SK-N-SH (cell line): ENCODE measurements around the gene S100A6. TPM values are rescaled to one million over a fixed set of nuclear protein-coding genes. Genes with fewer than 3 reads are reported as not detected.
A peak's percentile ranks its signal among the peaks of the same experiment; 100 is the strongest.

Experiments used
- CTCF ChIA-PET: fragments of 300-600, 350-600 bp; formaldehyde crosslinking; extraction: SDS; loops from one replicate; lab custom pipeline; 2021; lab: Yijun Ruan, JAX
- POLR2A ChIA-PET: fragments of 350-600 bp; sonication (Branson Sonifier 250); formaldehyde crosslinking; extraction: SDS; loops from one replicate; lab custom pipeline; 2020; ENCODE audit warnings: antibody characterized with exemption, inconsistent platforms; lab: Yijun Ruan, JAX
- DNase-seq: peaks from one replicate; pipeline ENCODE4 v3.0.0; 2012
- H2AFZ ChIP-seq: fragments of 200-600 bp; sonication (generic); 2 replicates; pipeline ENCODE4 v1.8.1; 2016; ENCODE audit warnings: antibody characterized with exemption, mild to moderate bottlenecking, low read depth
- H3F3A ChIP-seq: fragments of 200-600 bp; sonication (generic); replicated peaks from 2 replicates; pipeline ENCODE3; 2016; ENCODE audit warnings: antibody characterized with exemption, mild to moderate bottlenecking; ENCODE audit not compliant: insufficient read depth
- H3K27ac ChIP-seq, 2 experiments: fragments of 200-500 bp in 1 of 2; fragments of 200-600 bp in 1 of 2; sonication (Bioruptor generic) in 1 of 2; sonication (generic), shearing (Covaris generic) in 1 of 2; 2 replicates each; pipeline versions ENCODE4 v1.5.1 to v1.6.1; 2014 to 2016; ENCODE audit warnings: low read depth in 2 of 2, inconsistent platforms in 1 of 2, low read length in 1 of 2, mild to moderate bottlenecking in 1 of 2, mixed read lengths in 1 of 2
- H3K27me3 ChIP-seq: fragments of 200-600 bp; sonication (generic), shearing (Covaris generic); 2 replicates; pipeline ENCODE4 v1.6.1; 2016; ENCODE audit warnings: mixed run types; ENCODE audit not compliant: insufficient read depth
- H3K36me3 ChIP-seq, 2 experiments: fragments of 200-500 bp in 1 of 2; fragments of 200-600 bp in 1 of 2; sonication (Bioruptor generic) in 1 of 2; sonication (generic) in 1 of 2; replicated peaks in 1 of 2; 2 replicates each; pipeline versions ENCODE3 to v1.5.1; 2014 to 2016; ENCODE audit warnings: low read length in 1 of 2, mild to moderate bottlenecking in 1 of 2; ENCODE audit not compliant: insufficient read depth in 2 of 2, control insufficient read depth in 1 of 2
- H3K4me1 ChIP-seq, 2 experiments: fragments of 200-500 bp in 1 of 2; fragments of 200-600 bp in 1 of 2; sonication (Bioruptor generic) in 1 of 2; sonication (generic), shearing (Covaris generic) in 1 of 2; 2 replicates each; pipeline versions ENCODE4 v1.5.1 to v1.6.1; 2014 to 2016; ENCODE audit warnings: low read depth in 1 of 2, low read length in 1 of 2, mixed run types in 1 of 2; ENCODE audit not compliant: insufficient read depth in 2 of 2, control insufficient read depth in 1 of 2
- H3K4me2 ChIP-seq: fragments of 200-600 bp; sonication (generic), shearing (Covaris generic); 2 replicates; pipeline ENCODE4 v1.6.1; 2017; ENCODE audit warnings: mixed run types
- H3K4me3 ChIP-seq, 2 experiments: fragments of 200-500 bp in 1 of 2; fragments of 200-600 bp in 1 of 2; sonication (Bioruptor generic) in 1 of 2; sonication (generic), shearing (Covaris generic) in 1 of 2; 2 replicates each; pipeline versions ENCODE4 v1.5.1 to v1.8.1; 2014 to 2016; ENCODE audit warnings: low read depth in 2 of 2, inconsistent platforms in 1 of 2, low read length in 1 of 2, mild to moderate bottlenecking in 1 of 2, mixed read lengths in 1 of 2, moderate library complexity in 1 of 2
- H3K79me2 ChIP-seq: fragments of 200-600 bp; sonication (generic); 2 replicates; pipeline ENCODE4 v1.8.1; 2017; ENCODE audit warnings: mild to moderate bottlenecking; ENCODE audit not compliant: insufficient read depth
- H3K9ac ChIP-seq: fragments of 200-600 bp; sonication (generic); 2 replicates; pipeline ENCODE4 v1.6.1; 2017; ENCODE audit warnings: mixed run types
- H3K9me2 ChIP-seq: fragments of 200-600 bp; sonication (generic); 2 replicates; pipeline ENCODE4 v1.6.1; 2017; ENCODE audit warnings: mixed run types
- H3K9me3 ChIP-seq: fragments of 200-600 bp; sonication (generic); 2 replicates; pipeline ENCODE4 v1.6.1; 2017; ENCODE audit warnings: mixed run types, mild to moderate bottlenecking, moderate library complexity
- H4K20me1 ChIP-seq: fragments of 200-600 bp; sonication (generic); 2 replicates; pipeline ENCODE4 v1.6.1; 2017; ENCODE audit warnings: mild to moderate bottlenecking, mixed run types; ENCODE audit not compliant: insufficient read depth
- CHD2 ChIP-seq: fragments of 150-350 bp; IDR thresholded peaks from 2 replicates; pipeline ENCODE4 v1.6.1; 2018; ENCODE audit warnings: low read length; ENCODE audit not compliant: partially characterized antibody
- CTCF ChIP-seq: fragments of 200-600 bp; sonication (generic); IDR thresholded peaks from 2 replicates; pipeline ENCODE4 v1.6.1; 2017; ENCODE audit warnings: antibody characterized with exemption, mild to moderate bottlenecking, moderate library complexity
- ELF1 ChIP-seq: IDR thresholded peaks from 2 replicates; pipeline ENCODE4 v1.4.0; 2012
- EP300 ChIP-seq, 2 experiments: IDR thresholded peaks; 2 replicates each; pipeline versions ENCODE4 v1.4.0 to v1.6.1; 2012; ENCODE audit warnings: borderline replicate concordance in 1 of 2, low read depth in 1 of 2, low read length in 1 of 2
- EZH2phosphoT487 ChIP-seq: fragments of 200-600 bp; sonication (generic); IDR thresholded peaks from 2 replicates; pipeline ENCODE4 v1.6.1; 2017; ENCODE audit warnings: low read depth, mixed run types, mild to moderate bottlenecking, antibody characterized with exemption, moderate library complexity, borderline replicate concordance
- FOSL2 ChIP-seq: IDR thresholded peaks from 2 replicates; pipeline ENCODE4 v1.4.0; 2012; ENCODE audit warnings: low read depth, mild to moderate bottlenecking, moderate library complexity, borderline replicate concordance
- FOXJ3 ChIP-seq: sonication (generic); formaldehyde crosslinking; IDR thresholded peaks from 2 replicates; pipeline ENCODE4 v1.5.1; 2020; ENCODE audit warnings: mild to moderate bottlenecking, missing genetic modification reagents
- FOXM1 ChIP-seq: IDR thresholded peaks from 2 replicates; pipeline ENCODE4 v1.4.0; 2012; ENCODE audit warnings: low read depth, mild to moderate bottlenecking
- GABPA ChIP-seq: IDR thresholded peaks from 2 replicates; pipeline ENCODE4 v1.4.0; 2012; ENCODE audit warnings: low read depth, mild to moderate bottlenecking
- GATA2 ChIP-seq: sonication (generic); formaldehyde crosslinking; IDR thresholded peaks from 2 replicates; pipeline ENCODE4 v1.5.0; 2020; ENCODE audit warnings: mild to moderate bottlenecking, missing genetic modification reagents
- JUND ChIP-seq: IDR thresholded peaks from 2 replicates; pipeline ENCODE4 v1.4.0; 2012
- MAX ChIP-seq: IDR thresholded peaks from 2 replicates; pipeline ENCODE4 v1.4.0; 2012; ENCODE audit warnings: low read depth
- MEF2A ChIP-seq: IDR thresholded peaks from 2 replicates; pipeline ENCODE4 v1.4.0; 2012; ENCODE audit warnings: low read depth, borderline replicate concordance
- MXI1 ChIP-seq: IDR thresholded peaks from 2 replicates; pipeline ENCODE4 v1.6.1; 2012; ENCODE audit warnings: mild to moderate bottlenecking, low read depth, low read length, improper control_type of control experiment
- NFIC ChIP-seq: IDR thresholded peaks from 2 replicates; pipeline ENCODE4 v1.4.0; 2012; ENCODE audit warnings: borderline replicate concordance
- NRF1 ChIP-seq: IDR thresholded peaks from 2 replicates; pipeline ENCODE4 v1.6.1; 2012; ENCODE audit warnings: low read depth, mild to moderate bottlenecking, low read length
- PBX3 ChIP-seq: IDR thresholded peaks from 2 replicates; pipeline ENCODE4; 2012
- POLR2AphosphoS5 ChIP-seq: IDR thresholded peaks from 2 replicates; pipeline ENCODE4 v1.6.1; 2012; ENCODE audit warnings: low read depth, low read length
- RAD21 ChIP-seq: IDR thresholded peaks from 2 replicates; pipeline ENCODE4 v1.6.1; 2012; ENCODE audit warnings: mild to moderate bottlenecking, low read length
- RCOR1 ChIP-seq: fragments of 150-350 bp; IDR thresholded peaks from 2 replicates; pipeline ENCODE4 v1.6.1; 2017; ENCODE audit warnings: antibody characterized with exemption, low read length
- REST ChIP-seq: IDR thresholded peaks from 2 replicates; pipeline ENCODE4 v1.6.1; 2012; ENCODE audit warnings: mild to moderate bottlenecking, low read depth, low read length, moderate library complexity
- RXRA ChIP-seq: IDR thresholded peaks from 2 replicates; pipeline ENCODE4 v1.4.0; 2012; ENCODE audit warnings: low read depth, mild to moderate bottlenecking, borderline replicate concordance
- SIN3A ChIP-seq: IDR thresholded peaks from 2 replicates; pipeline ENCODE4 v1.6.1; 2012; ENCODE audit warnings: low read depth, mild to moderate bottlenecking, low read length, moderate library complexity, borderline replicate concordance
- SMC3 ChIP-seq: IDR thresholded peaks from 2 replicates; pipeline ENCODE4 v1.6.1; 2012; ENCODE audit warnings: low read depth, low read length, improper control_type of control experiment
- TAF1 ChIP-seq: IDR thresholded peaks from 2 replicates; pipeline ENCODE4 v1.6.1; 2012; ENCODE audit warnings: low read depth, mild to moderate bottlenecking, low read length, moderate library complexity, borderline replicate concordance
- TCF12 ChIP-seq: IDR thresholded peaks from 2 replicates; pipeline ENCODE4 v1.4.0; 2012
- TEAD4 ChIP-seq: IDR thresholded peaks from 2 replicates; pipeline ENCODE4 v1.4.0; 2012; ENCODE audit warnings: mild to moderate bottlenecking, borderline replicate concordance; ENCODE audit not compliant: insufficient read depth
- USF1 ChIP-seq: IDR thresholded peaks from 2 replicates; pipeline ENCODE4 v1.4.0; 2012; ENCODE audit warnings: low read depth, borderline replicate concordance
- YY1 ChIP-seq: IDR thresholded peaks from 2 replicates; pipeline ENCODE4 v1.4.0; 2012; ENCODE audit warnings: low read depth, mild to moderate bottlenecking
- WGBS: methylation state at CpG from one replicate; pipeline ENCODE4 v1.1.6; 2017; ENCODE audit warnings: low lambda C conversion rate; 5-methylcytosine and 5-hydroxymethylcytosine counted together
- polyA plus RNA-seq, 3 experiments: library from polyadenylated mRNA; depleted of rRNA; stranded (reverse); fragments of >200 nt; gene quantifications; 2 replicates each; pipeline ENCODE4 v1.2.3, GENCODE V29; 2012

S100A6 gene
- polyA plus RNA-seq, 1 of the 3 experiments (the other 2 are of a cell fraction), result 895 TPM

- Histone ChIP-seq H3K79me2 (no peaks in the 10 kb centered on the region), H3K4me2 (no peak overlapping the region), H3K36me3 (no peaks in the 10 kb centered on the region), H3K27me3 (no peaks in the 10 kb centered on the region), H3K27ac (no peak overlapping the region), H3F3A (peaks cover 26% of the 10 kb centered on the region), H3K9ac (no peak overlapping the region), H3K4me1 (peaks cover 4 to 20% of the 10 kb centered on the region in 2 experiments; a peak in 3 of 4 replicates), H2AFZ (peak overlapping the region; percentile 64; the same call in 1 of the 2 replicates), H3K9me2 (no peaks in the 10 kb centered on the region), H3K9me3 (no peaks in the 10 kb centered on the region), H4K20me1 (no peaks in the 10 kb centered on the region), H3K4me3 (no peak overlapping the region; a peak in 1 of 4 replicates)
- ChIA-PET POLR2A (interaction anchor here (0.8 kb wide), 1 partner anchor 124 kb away, joined by 3 read pairs; the partner anchor contains the start of gene CHTOP), CTCF (interaction anchor here (0.7 to 18.0 kb wide), 36 partner anchors 8 to 245 kb away, joined by 3 to 283 read pairs (median 6); partner anchors contain the start of genes CHTOP, PGLYRP4, S100A14 and S100A16)
- 63% methylated on average over 3 of the region's 4 CpGs for WGBS
- peak; percentile 73 for DNase-seq
- TF ChIP-seq GATA2 (CRISPR knock-in tag) (no peak), FOXJ3 (CRISPR knock-in tag) (no peak), CTCF (peak; percentile 74), POLR2AphosphoS5 (no peak), SIN3A (no peak), MAX (0 out of 2 replicates have a peak, but pooled peaks have one; percentile 39), MXI1 (no peak), NFIC (no peak), TAF1 (no peak), PBX3 (no peak), CHD2 (no peak), RXRA (no peak), RAD21 (peak; percentile 75), FOXM1 (no peak), MEF2A (no peak), NRF1 (no peak), SMC3 (peak; percentile 56), EZH2phosphoT487 (no peak), RCOR1 (no peak), REST (no peak), USF1 (no peak), JUND (no peak), TCF12 (no peak), FOSL2 (no peak), YY1 (no peak), GABPA (no peak), ELF1 (no peak), EP300 (IDR thresholded peaks at IDR 0.05; ENCODE audit: borderline replicate concordance in 1 of 2, low read depth in 1 of 2, low read length in 1 of 2) (no peak), TEAD4 (no peak)
Observed at GRCh38 chr1:153509729-153510354, 25.9 kb downstream of the S100A6 start.
